ENCODE data around the gene IGSF9. TPM values are rescaled to one million over a fixed set of nuclear protein-coding genes. Genes with fewer than 3 reads are reported as not detected.
"Not testable (repeated sequence)": the region's sequence is repeated elsewhere in the genome, so short reads cannot be mapped to it uniquely, and the experiment has no call there.

Gene IGSF9
- total and polyA plus RNA-seq, 2 experiments from 2014 or later, result 10.3 to 27.6 TPM

DNA sequence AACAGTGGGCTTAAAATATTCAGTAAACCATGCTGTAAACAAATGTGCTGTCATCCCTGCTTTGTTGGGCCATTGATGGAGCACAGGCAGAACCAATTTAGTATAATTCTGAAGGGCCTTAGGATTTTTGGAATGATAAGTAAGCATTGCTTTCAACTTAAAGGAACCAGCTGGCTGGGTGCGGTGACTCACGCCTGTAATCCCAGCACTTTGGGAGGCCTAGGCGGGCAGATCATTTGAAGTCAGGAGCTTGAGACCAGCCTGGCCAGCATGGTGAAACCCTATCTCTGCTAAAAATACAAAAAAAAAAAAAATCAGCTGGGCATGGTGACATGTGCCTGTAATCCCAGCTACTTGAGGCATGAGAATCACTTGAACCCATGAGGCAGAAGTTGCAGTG, 41.4 kb downstream of the IGSF9 start:
- H3F3A ChIP-seq (replicated peaks; ENCODE audit: low read depth); H3K4me3 ChIP-seq; H3K9me2 ChIP-seq (ENCODE audit: insufficient read depth); H3K79me2 ChIP-seq (replicated peaks; ENCODE audit: insufficient read depth); DNase-seq (ENCODE audit: low spot score); H3K4me2 ChIP-seq; H4K20me1 ChIP-seq (replicated peaks; ENCODE audit: insufficient read depth); H3K36me3 Mint-ChIP-seq (ENCODE audit: low read depth); H3K4me3 Mint-ChIP-seq; H3K27ac Mint-ChIP-seq; H3K27ac ChIP-seq (ENCODE audit: low read depth); H3K9me3 Mint-ChIP-seq; H3K36me3 ChIP-seq (ENCODE audit: insufficient read depth); ATAC-seq; H2AFZ ChIP-seq: not testable (repeated sequence)
- Histone ChIP-seq H3K4me1 (ENCODE audit: insufficient read depth) (peaks cover 17% of the 10 kb centered on the region), H3K27me3 (ENCODE audit: insufficient read depth) (peaks cover 17% of the 10 kb centered on the region)
- H3K4me1 Mint-ChIP-seq, result peaks cover 15% of the 10 kb centered on the region
- H3K27me3 Mint-ChIP-seq (ENCODE audit: insufficient read depth, low read depth, poor library complexity), result peaks cover 22% of the 10 kb centered on the region

DNA sequence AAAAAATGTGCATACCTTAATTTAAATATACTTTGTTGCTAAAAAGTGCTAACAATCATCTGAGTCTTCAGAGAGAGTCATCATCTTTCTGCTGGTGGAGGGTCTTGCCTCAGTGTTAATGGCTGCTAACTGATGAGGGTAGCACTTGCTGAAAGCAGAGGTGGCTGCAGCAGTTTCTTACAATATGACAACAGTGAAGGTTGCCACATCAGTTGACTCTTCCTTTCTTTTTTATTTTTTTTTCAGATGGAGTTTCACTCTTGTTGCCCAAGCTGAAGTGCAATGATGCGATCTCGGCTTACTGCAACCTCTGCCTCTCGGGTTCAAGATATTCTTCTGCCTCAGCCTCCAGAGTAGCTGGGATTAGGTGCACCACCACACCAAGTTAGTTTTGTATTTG, 42.9 kb downstream of the IGSF9 start:
- Histone ChIP-seq H3K4me2 (no peak overlapping the region), H3K27ac (ENCODE audit: low read depth) (no peak overlapping the region), H3K36me3 (ENCODE audit: insufficient read depth) (no peaks in the 10 kb centered on the region), H3K9me2 (ENCODE audit: insufficient read depth) (no peaks in the 10 kb centered on the region), H4K20me1 (replicated peaks; ENCODE audit: insufficient read depth) (no peaks in the 10 kb centered on the region), H3K27me3 (ENCODE audit: insufficient read depth) (peaks cover 17% of the 10 kb centered on the region), H3K4me3 (no peak overlapping the region), H3K4me1 (ENCODE audit: insufficient read depth) (peaks cover 12% of the 10 kb centered on the region), H3F3A (replicated peaks; ENCODE audit: low read depth) (no peaks in the 10 kb centered on the region), H3K79me2 (replicated peaks; ENCODE audit: insufficient read depth) (no peaks in the 10 kb centered on the region), H2AFZ (no peak overlapping the region)
- Mint-ChIP-seq H3K9me3 (peaks cover 9% of the 10 kb centered on the region; the same call in 2 of the 3 replicates), H3K4me1 (peaks cover 15% of the 10 kb centered on the region), H3K4me3 (no peak overlapping the region), H3K27ac (no peak overlapping the region), H3K27me3 (ENCODE audit: insufficient read depth, low read depth, poor library complexity) (peaks cover 22% of the 10 kb centered on the region), H3K36me3 (ENCODE audit: low read depth) (peaks cover 3% of the 10 kb centered on the region; the same call in 1 of the 3 replicates)
- ATAC-seq (no peak), DNase-seq (ENCODE audit: low spot score) (no peak)
- TF ChIP-seq ZNF114 (CRISPR knock-in tag; IDR thresholded peaks at IDR 0.05) (no peak), ETS1 (IDR thresholded peaks at IDR 0.05) (no peak), NANOG (IDR thresholded peaks at IDR 0.05; ENCODE audit: borderline replicate concordance) (no peak)

DNA sequence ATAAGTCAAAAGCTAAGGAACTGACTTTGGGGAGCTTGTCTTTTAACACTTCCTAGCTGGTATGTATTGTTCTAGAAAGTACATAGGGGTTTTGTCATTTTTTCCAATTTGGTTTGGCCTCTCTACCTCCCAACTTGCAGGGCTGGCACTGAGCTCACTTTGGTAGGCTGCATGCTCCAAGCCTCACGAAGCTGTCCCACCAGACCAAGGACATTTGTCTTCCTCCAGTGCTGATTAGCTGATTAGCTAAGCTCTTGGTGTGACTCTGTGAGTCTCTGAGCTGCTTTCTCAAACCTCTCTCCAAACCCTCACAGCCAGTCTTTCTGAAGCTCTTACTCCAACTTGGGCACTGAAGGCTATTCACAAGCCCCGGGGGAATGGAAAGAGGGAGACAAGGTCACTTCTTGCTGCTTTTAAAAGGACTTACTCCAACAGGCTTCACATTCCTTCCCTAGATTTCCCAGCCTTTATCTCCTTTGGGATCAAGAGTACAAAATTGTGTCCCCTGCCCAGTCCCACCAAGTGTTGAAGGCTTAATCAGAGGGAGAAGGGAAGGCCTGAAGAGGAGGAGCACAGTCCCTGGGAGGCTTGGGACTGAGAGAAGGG, 44.6 kb downstream of the IGSF9 start:
- Histone ChIP-seq H3K4me2 (no peak overlapping the region), H2AFZ (peak overlapping the region; percentile 94; the same call in 1 of the 2 replicates), H3K9me2 (ENCODE audit: insufficient read depth) (no peaks in the 10 kb centered on the region), H3K27me3 (ENCODE audit: insufficient read depth) (peaks cover 17% of the 10 kb centered on the region), H3K27ac (ENCODE audit: low read depth) (no peak overlapping the region), H3K4me1 (ENCODE audit: insufficient read depth) (peaks cover 12% of the 10 kb centered on the region), H3F3A (replicated peaks; ENCODE audit: low read depth) (no peaks in the 10 kb centered on the region), H4K20me1 (replicated peaks; ENCODE audit: insufficient read depth) (no peaks in the 10 kb centered on the region), H3K36me3 (ENCODE audit: insufficient read depth) (no peaks in the 10 kb centered on the region), H3K79me2 (replicated peaks; ENCODE audit: insufficient read depth) (no peaks in the 10 kb centered on the region), H3K4me3 (no peak overlapping the region)
- no peak for DNase-seq (ENCODE audit: low spot score)
- H3K27ac Mint-ChIP-seq, result no peak overlapping the region
- H3K27me3 Mint-ChIP-seq (ENCODE audit: insufficient read depth, low read depth, poor library complexity), result peaks cover 22% of the 10 kb centered on the region
- ATAC-seq, result no peak
- H3K4me1 Mint-ChIP-seq, result peaks cover 15% of the 10 kb centered on the region
- H3K36me3 Mint-ChIP-seq (ENCODE audit: low read depth), result peaks cover 3% of the 10 kb centered on the region; the same call in 1 of the 3 replicates
- no peak overlapping the region; the same call in 1 of the 3 replicates for H3K4me3 Mint-ChIP-seq
- H3K9me3 Mint-ChIP-seq, result peaks cover 9% of the 10 kb centered on the region; the same call in 2 of the 3 replicates
- no peak for TF ChIP-seq ZNF331 (CRISPR knock-in tag; IDR thresholded peaks at IDR 0.05; ENCODE audit: low read depth)
- TF ChIP-seq NANOG (IDR thresholded peaks at IDR 0.05; ENCODE audit: borderline replicate concordance), result no peak
- TF ChIP-seq EZH2phosphoT487 (IDR thresholded peaks at IDR 0.05; ENCODE audit: unreplicated experiment), result no peak
- TF ChIP-seq ETS1 (IDR thresholded peaks at IDR 0.05), result no peak
- TF ChIP-seq POLR2AphosphoS5 (IDR thresholded peaks at IDR 0.05; ENCODE audit: low read depth), result no peak
- TF ChIP-seq, protein P1, sequence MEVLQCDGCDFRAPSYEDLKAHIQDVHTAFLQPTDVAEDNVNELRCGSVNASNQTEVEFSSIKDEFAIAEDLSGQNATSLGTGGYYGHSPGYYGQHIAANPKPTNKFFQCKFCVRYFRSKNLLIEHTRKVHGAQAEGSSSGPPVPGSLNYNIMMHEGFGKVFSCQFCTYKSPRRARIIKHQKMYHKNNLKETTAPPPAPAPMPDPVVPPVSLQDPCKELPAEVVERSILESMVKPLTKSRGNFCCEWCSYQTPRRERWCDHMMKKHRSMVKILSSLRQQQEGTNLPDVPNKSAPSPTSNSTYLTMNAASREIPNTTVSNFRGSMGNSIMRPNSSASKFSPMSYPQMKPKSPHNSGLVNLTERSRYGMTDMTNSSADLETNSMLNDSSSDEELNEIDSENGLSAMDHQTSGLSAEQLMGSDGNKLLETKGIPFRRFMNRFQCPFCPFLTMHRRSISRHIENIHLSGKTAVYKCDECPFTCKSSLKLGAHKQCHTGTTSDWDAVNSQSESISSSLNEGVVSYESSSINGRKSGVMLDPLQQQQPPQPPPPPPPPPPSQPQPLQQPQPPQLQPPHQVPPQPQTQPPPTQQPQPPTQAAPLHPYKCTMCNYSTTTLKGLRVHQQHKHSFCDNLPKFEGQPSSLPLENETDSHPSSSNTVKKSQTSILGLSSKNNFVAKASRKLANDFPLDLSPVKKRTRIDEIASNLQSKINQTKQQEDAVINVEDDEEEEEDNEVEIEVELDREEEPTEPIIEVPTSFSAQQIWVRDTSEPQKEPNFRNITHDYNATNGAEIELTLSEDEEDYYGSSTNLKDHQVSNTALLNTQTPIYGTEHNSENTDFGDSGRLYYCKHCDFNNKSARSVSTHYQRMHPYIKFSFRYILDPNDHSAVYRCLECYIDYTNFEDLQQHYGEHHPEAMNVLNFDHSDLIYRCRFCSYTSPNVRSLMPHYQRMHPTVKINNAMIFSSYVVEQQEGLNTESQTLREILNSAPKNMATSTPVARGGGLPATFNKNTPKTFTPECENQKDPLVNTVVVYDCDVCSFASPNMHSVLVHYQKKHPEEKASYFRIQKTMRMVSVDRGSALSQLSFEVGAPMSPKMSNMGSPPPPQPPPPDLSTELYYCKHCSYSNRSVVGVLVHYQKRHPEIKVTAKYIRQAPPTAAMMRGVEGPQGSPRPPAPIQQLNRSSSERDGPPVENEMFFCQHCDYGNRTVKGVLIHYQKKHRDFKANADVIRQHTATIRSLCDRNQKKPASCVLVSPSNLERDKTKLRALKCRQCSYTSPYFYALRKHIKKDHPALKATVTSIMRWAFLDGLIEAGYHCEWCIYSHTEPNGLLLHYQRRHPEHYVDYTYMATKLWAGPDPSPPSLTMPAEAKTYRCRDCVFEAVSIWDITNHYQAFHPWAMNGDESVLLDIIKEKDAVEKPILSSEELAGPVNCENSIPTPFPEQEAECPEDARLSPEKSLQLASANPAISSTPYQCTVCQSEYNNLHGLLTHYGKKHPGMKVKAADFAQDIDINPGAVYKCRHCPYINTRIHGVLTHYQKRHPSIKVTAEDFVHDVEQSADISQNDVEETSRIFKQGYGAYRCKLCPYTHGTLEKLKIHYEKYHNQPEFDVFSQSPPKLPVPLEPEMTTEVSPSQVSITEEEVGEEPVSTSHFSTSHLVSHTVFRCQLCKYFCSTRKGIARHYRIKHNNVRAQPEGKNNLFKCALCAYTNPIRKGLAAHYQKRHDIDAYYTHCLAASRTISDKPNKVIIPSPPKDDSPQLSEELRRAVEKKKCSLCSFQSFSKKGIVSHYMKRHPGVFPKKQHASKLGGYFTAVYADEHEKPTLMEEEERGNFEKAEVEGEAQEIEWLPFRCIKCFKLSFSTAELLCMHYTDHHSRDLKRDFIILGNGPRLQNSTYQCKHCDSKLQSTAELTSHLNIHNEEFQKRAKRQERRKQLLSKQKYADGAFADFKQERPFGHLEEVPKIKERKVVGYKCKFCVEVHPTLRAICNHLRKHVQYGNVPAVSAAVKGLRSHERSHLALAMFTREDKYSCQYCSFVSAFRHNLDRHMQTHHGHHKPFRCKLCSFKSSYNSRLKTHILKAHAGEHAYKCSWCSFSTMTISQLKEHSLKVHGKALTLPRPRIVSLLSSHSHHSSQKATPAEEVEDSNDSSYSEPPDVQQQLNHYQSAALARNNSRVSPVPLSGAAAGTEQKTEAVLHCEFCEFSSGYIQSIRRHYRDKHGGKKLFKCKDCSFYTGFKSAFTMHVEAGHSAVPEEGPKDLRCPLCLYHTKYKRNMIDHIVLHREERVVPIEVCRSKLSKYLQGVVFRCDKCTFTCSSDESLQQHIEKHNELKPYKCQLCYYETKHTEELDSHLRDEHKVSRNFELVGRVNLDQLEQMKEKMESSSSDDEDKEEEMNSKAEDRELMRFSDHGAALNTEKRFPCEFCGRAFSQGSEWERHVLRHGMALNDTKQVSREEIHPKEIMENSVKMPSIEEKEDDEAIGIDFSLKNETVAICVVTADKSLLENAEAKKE (CRISPR knock-in tag; IDR thresholded peaks at IDR 0.05), result no peak
